Skeletal muscle satellite cell (primary cell): ENCODE results near the gene RASAL2. TPM values are rescaled to one million over a fixed set of nuclear protein-coding genes. Genes with fewer than 3 reads are reported as not detected.

Experiments
- H3K27me3 ChIP-seq: 2 replicates; pipeline ENCODE4 v1.7.0; 2013; ENCODE audit warnings: low read length; ENCODE audit not compliant: control insufficient read depth, insufficient read depth
- H3K36me3 ChIP-seq: 2 replicates; pipeline ENCODE4 v1.7.0; 2013; ENCODE audit warnings: mild to moderate bottlenecking, control low read depth, low read length; ENCODE audit not compliant: insufficient read depth
- H3K4me1 ChIP-seq: 2 replicates; pipeline ENCODE4 v1.7.0; 2013; ENCODE audit warnings: low read length; ENCODE audit not compliant: control insufficient read depth, insufficient read depth
- H3K4me2 ChIP-seq: 2 replicates; pipeline ENCODE4 v1.7.0; 2013; ENCODE audit warnings: mild to moderate bottlenecking, low read length
- H3K4me3 ChIP-seq: 2 replicates; pipeline ENCODE4 v1.7.0; 2013; ENCODE audit warnings: low read length
- H3K9ac ChIP-seq: 2 replicates; pipeline ENCODE4 v1.7.0; 2013; ENCODE audit warnings: mild to moderate bottlenecking, low read depth, low read length, moderate library complexity
- H3K9me3 ChIP-seq: replicated peaks from 2 replicates; pipeline ENCODE4 v1.7.0; 2013; ENCODE audit warnings: mild to moderate bottlenecking, control low read depth, low read length
- total RNA-seq: library from RNA; depleted of rRNA; stranded (reverse); fragments of >200 nt; gene quantifications from 2 replicates; pipeline ENCODE4 v1.2.3, GENCODE V29; 2012; rRNA removed

RASAL2 gene
- 36.2 and 36.3 TPM in 2 replicates for total RNA-seq

GRCh38 chr1:178093951-178094738 is at the start of gene RASAL2:
RASAL2 (plus strand) TSS chr1:178094104; CDS start chr1:178094493, 389 bp downstream.
- Histone ChIP-seq H3K9ac (peak within 1 kb of the TSS; percentile 97), H3K27me3 (no peaks in the 10 kb centered on the region), H3K9me3 (no peaks in the 10 kb centered on the region), H3K4me2 (peak within 1 kb of the TSS; percentile 94), H3K4me1 (peaks cover 43% of the 10 kb centered on the region), H3K36me3 (no peaks in the 10 kb centered on the region), H3K4me3 (peak within 1 kb of the TSS; percentile 96)

GRCh38 chr1:178046591-178047270 is 47.2 kb upstream of the RASAL2 start:
- Histone ChIP-seq H3K9ac (no peak overlapping the region), H3K9me3 (no peaks in the 10 kb centered on the region), H3K36me3 (no peaks in the 10 kb centered on the region), H3K27me3 (no peaks in the 10 kb centered on the region), H3K4me2 (no peak overlapping the region), H3K4me1 (no peaks in the 10 kb centered on the region), H3K4me3 (no peak overlapping the region)

GRCh38 chr1:178047403-178048093 is 46.4 kb upstream of the RASAL2 start:
- H3K4me3 ChIP-seq = no peak overlapping the region
- H3K4me2 ChIP-seq = no peak overlapping the region
- no peaks in the 10 kb centered on the region for H3K27me3 ChIP-seq
- peaks cover 1% of the 10 kb centered on the region for H3K4me1 ChIP-seq
- H3K9me3 ChIP-seq = no peaks in the 10 kb centered on the region
- H3K36me3 ChIP-seq = no peaks in the 10 kb centered on the region
- no peak overlapping the region for H3K9ac ChIP-seq

- Histone ChIP-seq H3K4me1 (peaks cover 10% of the 10 kb centered on the region), H3K9ac (no peak overlapping the region), H3K4me2 (no peak overlapping the region), H3K36me3 (no peaks in the 10 kb centered on the region), H3K4me3 (no peak overlapping the region), H3K27me3 (no peaks in the 10 kb centered on the region), H3K9me3 (no peaks in the 10 kb centered on the region)
Observed at GRCh38 chr1:178048426-178048825, 45.5 kb upstream of the RASAL2 start.

GRCh38 chr1:178048883-178049282 is 45.0 kb upstream of the RASAL2 start:
- no peaks in the 10 kb centered on the region for H3K27me3 ChIP-seq
- H3K4me2 ChIP-seq = no peak overlapping the region
- H3K9me3 ChIP-seq = no peaks in the 10 kb centered on the region
- H3K4me3 ChIP-seq = no peak overlapping the region
- peaks cover 13% of the 10 kb centered on the region for H3K4me1 ChIP-seq
- H3K9ac ChIP-seq = no peak overlapping the region
- H3K36me3 ChIP-seq = no peaks in the 10 kb centered on the region

- Histone ChIP-seq H3K4me3 (no peak overlapping the region), H3K36me3 (no peaks in the 10 kb centered on the region), H3K27me3 (no peaks in the 10 kb centered on the region), H3K4me2 (no peak overlapping the region), H3K4me1 (peaks cover 16% of the 10 kb centered on the region), H3K9ac (no peak overlapping the region), H3K9me3 (no peaks in the 10 kb centered on the region)
Observed at GRCh38 chr1:178050084-178050483, 43.8 kb upstream of the RASAL2 start.

- Histone ChIP-seq H3K9ac (no peak overlapping the region), H3K9me3 (no peaks in the 10 kb centered on the region), H3K27me3 (no peaks in the 10 kb centered on the region), H3K4me3 (no peak overlapping the region), H3K36me3 (no peaks in the 10 kb centered on the region), H3K4me1 (peaks cover 26% of the 10 kb centered on the region), H3K4me2 (no peak overlapping the region)
Observed at GRCh38 chr1:178051071-178051470, 42.8 kb upstream of the RASAL2 start.

GRCh38 chr1:178052650-178053461 is 41.0 kb upstream of the RASAL2 start:
- Histone ChIP-seq H3K4me1 (peaks cover 40% of the 10 kb centered on the region), H3K36me3 (no peaks in the 10 kb centered on the region), H3K9me3 (no peaks in the 10 kb centered on the region), H3K4me3 (no peak overlapping the region), H3K27me3 (no peaks in the 10 kb centered on the region), H3K9ac (peak overlapping the region; percentile 22), H3K4me2 (peak overlapping the region; percentile 57)

- H3K36me3 ChIP-seq = no peaks in the 10 kb centered on the region
- H3K27me3 ChIP-seq = no peaks in the 10 kb centered on the region
- no peaks in the 10 kb centered on the region for H3K9me3 ChIP-seq
- H3K4me3 ChIP-seq = no peak overlapping the region
- peak overlapping the region; percentile 26 for H3K9ac ChIP-seq
- no peak overlapping the region for H3K4me2 ChIP-seq
- peaks cover 53% of the 10 kb centered on the region for H3K4me1 ChIP-seq
Observed at GRCh38 chr1:178055093-178055492, 38.8 kb upstream of the RASAL2 start.

- Histone ChIP-seq H3K4me1 (peaks cover 61% of the 10 kb centered on the region), H3K4me2 (no peak overlapping the region), H3K4me3 (no peak overlapping the region), H3K9me3 (no peaks in the 10 kb centered on the region), H3K27me3 (no peaks in the 10 kb centered on the region), H3K36me3 (no peaks in the 10 kb centered on the region), H3K9ac (no peak overlapping the region)
Observed at GRCh38 chr1:178055779-178056471, 38.0 kb upstream of the RASAL2 start.
